Activated CD4-positive, alpha-beta memory T cell treated with anti-CD3 and anti-CD28 coated beads, Interleukin-2, amount 10 ng/mL, durations not matched to agents 7 days and 5 days (primary cell): Measurements from ENCODE around the gene KRCC1. TPM values are rescaled to one million over a fixed set of nuclear protein-coding genes. Genes with fewer than 3 reads are reported as not detected.
"Not testable (repeated sequence)": the region's sequence is repeated elsewhere in the genome, so short reads cannot be mapped to it uniquely, and the experiment has no call there.

Source experiments
- CTCF ChIA-PET: fragments of 350-600 bp; sonication (Branson Sonifier 250); formaldehyde crosslinking; loops from one replicate; lab custom pipeline; 2021; ENCODE audit warnings: antibody characterized with exemption, inconsistent platforms; lab: Charles Lee
- POLR2A ChIA-PET: fragments of 350-600 bp; sonication (Branson Sonifier 250); formaldehyde crosslinking; loops from one replicate; lab custom pipeline; 2021; ENCODE audit warnings: antibody characterized with exemption; lab: Charles Lee
- DNase-seq: peaks from one replicate; pipeline ENCODE4 v3.0.0-alpha.2; 2020
- H3K27ac Mint-ChIP-seq: one replicate; pipeline ENCODE4 v1.8.0; 2021; ENCODE audit warnings: mild to moderate bottlenecking, mixed read lengths
- H3K27me3 Mint-ChIP-seq: one replicate; pipeline ENCODE4 v1.8.0; 2021; ENCODE audit warnings: mixed read lengths
- H3K36me3 Mint-ChIP-seq: one replicate; pipeline ENCODE4 v1.8.0; 2021; ENCODE audit warnings: low read depth, mixed read lengths
- H3K4me1 Mint-ChIP-seq: one replicate; pipeline ENCODE4 v1.8.0; 2021; ENCODE audit warnings: mixed read lengths
- H3K4me3 Mint-ChIP-seq: one replicate; pipeline ENCODE4 v1.8.0; 2021; ENCODE audit warnings: mild to moderate bottlenecking, mixed read lengths
- H3K9me3 Mint-ChIP-seq: one replicate; pipeline ENCODE4 v1.8.0; 2021; ENCODE audit warnings: mixed read lengths
- total RNA-seq, 2 experiments: library from RNA; stranded (reverse); gene quantifications; one replicate each; pipeline ENCODE4 v1.2.3, GENCODE V29; 2021

The KRCC1 gene
- total RNA-seq, 2 experiments from 2014 or later = 18.8 to 19.1 TPM

GRCh38 chr2:88053934-88054781, 1.4 kb downstream of the KRCC1 start:
- Mint-ChIP-seq H3K4me1 (peaks cover 42% of the 10 kb centered on the region), H3K9me3 (no peaks in the 10 kb centered on the region), H3K27me3 (no peaks in the 10 kb centered on the region), H3K27ac (peak overlapping the region; percentile 84), H3K4me3 (peak overlapping the region; percentile 93), H3K36me3 (peaks cover 31% of the 10 kb centered on the region)
- ChIA-PET POLR2A (interaction anchor here (0.9 to 4.1 kb wide), 6 partner anchors 8 to 584 kb away, joined by 3 to 73 read pairs (median 4); partner anchors contain the start of genes EIF2AK3 and RNU2-63P), CTCF (interaction anchor here (1.2 to 1.5 kb wide), 2 partner anchors 14 to 106 kb away, joined by 4 read pairs; no protein-coding TSS in a partner anchor)
- no peak for DNase-seq

- ChIA-PET POLR2A (interaction anchor here (4.1 kb wide), 1 partner anchor 38 kb away, joined by 73 read pairs; the partner anchor contains the start of gene RNU2-63P), CTCF (interaction anchor here (1.5 kb wide), 1 partner anchor 107 kb away, joined by 4 read pairs; no protein-coding TSS in a partner anchor)
- DNase-seq = no peak
- H3K27me3 Mint-ChIP-seq = no peaks in the 10 kb centered on the region
- H3K36me3 Mint-ChIP-seq = peaks cover 36% of the 10 kb centered on the region
- no peak overlapping the region for H3K27ac Mint-ChIP-seq
- H3K9me3 Mint-ChIP-seq = no peaks in the 10 kb centered on the region
- H3K4me3 Mint-ChIP-seq = no peak overlapping the region
- peaks cover 42% of the 10 kb centered on the region for H3K4me1 Mint-ChIP-seq
Measured at GRCh38 chr2:88053296-88053695, 2.3 kb downstream of the KRCC1 start.

- POLR2A ChIA-PET = interaction anchor here (4.1 kb wide), 1 partner anchor 36 kb away, joined by 73 read pairs; the partner anchor contains the start of gene RNU2-63P
- CTCF ChIA-PET = interaction anchor here (0.7 kb wide), 1 partner anchor 9 kb away, joined by 4 read pairs; no protein-coding TSS in a partner anchor
- Mint-ChIP-seq H3K4me1 (peaks cover 34% of the 10 kb centered on the region), H3K36me3 (peaks cover 36% of the 10 kb centered on the region), H3K4me3 (no peak overlapping the region), H3K27ac (no peak overlapping the region), H3K27me3 (no peaks in the 10 kb centered on the region), H3K9me3 (no peaks in the 10 kb centered on the region)
- DNase-seq = no peak
Measured at GRCh38 chr2:88051792-88052191, 3.8 kb downstream of the KRCC1 start.

- ChIA-PET CTCF (interaction anchor here (1.6 kb wide), 1 partner anchor 10 kb away, joined by 15 read pairs; no protein-coding TSS in a partner anchor), POLR2A (interaction anchor here (1.7 kb wide), 1 partner anchor 33 kb away, joined by 8 read pairs; no protein-coding TSS in a partner anchor)
- Mint-ChIP-seq H3K27me3 (no peaks in the 10 kb centered on the region), H3K4me3 (no peak overlapping the region), H3K9me3 (no peaks in the 10 kb centered on the region), H3K36me3 (peaks cover 36% of the 10 kb centered on the region), H3K4me1 (peaks cover 22% of the 10 kb centered on the region), H3K27ac (no peak overlapping the region)
- no peak for DNase-seq
Measured at GRCh38 chr2:88049622-88050021, 6.0 kb downstream of the KRCC1 start.

- Mint-ChIP-seq H3K9me3 (no peaks in the 10 kb centered on the region), H3K4me1 (peaks cover 13% of the 10 kb centered on the region), H3K36me3 (peaks cover 34% of the 10 kb centered on the region), H3K4me3 (no peak overlapping the region), H3K27me3 (no peaks in the 10 kb centered on the region), H3K27ac (no peak overlapping the region)
- DNase-seq = no peak
- ChIA-PET CTCF (no interaction called here), POLR2A (interaction anchor here (1.7 kb wide), 1 partner anchor 32 kb away, joined by 8 read pairs; no protein-coding TSS in a partner anchor)
Measured at GRCh38 chr2:88048541-88048940, 7.0 kb downstream of the KRCC1 start.

GRCh38 chr2:88045561-88045960, 10.0 kb downstream of the KRCC1 start:
- DNase-seq, H3K4me3 Mint-ChIP-seq, CTCF ChIA-PET, H3K4me1 Mint-ChIP-seq, H3K27me3 Mint-ChIP-seq, H3K9me3 Mint-ChIP-seq, H3K27ac Mint-ChIP-seq, POLR2A ChIA-PET: not testable (repeated sequence)
- H3K36me3 Mint-ChIP-seq = peaks cover 25% of the 10 kb centered on the region

GRCh38 chr2:88042476-88042875, 13.1 kb downstream of the KRCC1 start:
- no peak overlapping the region for H3K4me3 Mint-ChIP-seq
- no peaks in the 10 kb centered on the region for H3K27me3 Mint-ChIP-seq
- CTCF ChIA-PET = no interaction called here
- peaks cover 5% of the 10 kb centered on the region for H3K4me1 Mint-ChIP-seq
- peaks cover 19% of the 10 kb centered on the region for H3K36me3 Mint-ChIP-seq
- POLR2A ChIA-PET = no interaction called here
- no peak for DNase-seq
- no peak overlapping the region for H3K27ac Mint-ChIP-seq
- H3K9me3 Mint-ChIP-seq = no peaks in the 10 kb centered on the region

- no peak for DNase-seq
- ChIA-PET POLR2A (interaction anchor here (0.8 to 1.4 kb wide), 2 partner anchors 16 to 22 kb away, joined by 4 read pairs; partner anchors contain the start of gene RNU2-63P), CTCF (interaction anchor here (2.3 kb wide), 1 partner anchor 22 kb away, joined by 10 read pairs; no protein-coding TSS in a partner anchor)
- Mint-ChIP-seq H3K36me3 (peaks cover 40% of the 10 kb centered on the region), H3K27ac (no peak overlapping the region), H3K4me1 (peaks cover 3% of the 10 kb centered on the region), H3K9me3 (peaks cover 10% of the 10 kb centered on the region), H3K27me3 (no peaks in the 10 kb centered on the region), H3K4me3 (no peak overlapping the region)
Measured at GRCh38 chr2:88038263-88039105, 17.1 kb downstream of the KRCC1 start.

- no peak overlapping the region for H3K4me3 Mint-ChIP-seq
- ChIA-PET CTCF (interaction anchor here (1.1 to 2.3 kb wide), 2 partner anchors 20 to 24 kb away, joined by 3 to 10 read pairs; partner anchors contain the start of gene RNU2-63P), POLR2A (interaction anchor here (2.9 kb wide), 1 partner anchor 20 kb away, joined by 13 read pairs; the partner anchor contains the start of gene RNU2-63P)
- H3K27me3 Mint-ChIP-seq = no peaks in the 10 kb centered on the region
- no peak overlapping the region for H3K27ac Mint-ChIP-seq
- DNase-seq = no peak
- H3K36me3 Mint-ChIP-seq = peaks cover 44% of the 10 kb centered on the region
- H3K9me3 Mint-ChIP-seq = peaks cover 10% of the 10 kb centered on the region
- no peaks in the 10 kb centered on the region for H3K4me1 Mint-ChIP-seq
Measured at GRCh38 chr2:88036606-88037005, 19.0 kb downstream of the KRCC1 start.

- H3K27me3 Mint-ChIP-seq = no peaks in the 10 kb centered on the region
- H3K9me3 Mint-ChIP-seq = peaks cover 10% of the 10 kb centered on the region
- no peak for DNase-seq
- H3K4me1 Mint-ChIP-seq = no peaks in the 10 kb centered on the region
- ChIA-PET CTCF (interaction anchor here (1.1 to 2.3 kb wide), 2 partner anchors 19 to 24 kb away, joined by 3 to 10 read pairs; partner anchors contain the start of gene RNU2-63P), POLR2A (interaction anchor here (2.9 kb wide), 1 partner anchor 20 kb away, joined by 13 read pairs; the partner anchor contains the start of gene RNU2-63P)
- peaks cover 44% of the 10 kb centered on the region for H3K36me3 Mint-ChIP-seq
- no peak overlapping the region for H3K4me3 Mint-ChIP-seq
- H3K27ac Mint-ChIP-seq = no peak overlapping the region
Measured at GRCh38 chr2:88036182-88036581, 19.4 kb downstream of the KRCC1 start.

GRCh38 chr2:88032070-88032702, 23.4 kb downstream of the KRCC1 start:
- Mint-ChIP-seq H3K9me3 (peaks cover 10% of the 10 kb centered on the region), H3K4me1 (peaks cover 5% of the 10 kb centered on the region), H3K27me3 (no peaks in the 10 kb centered on the region), H3K4me3 (no peak overlapping the region), H3K27ac (no peak overlapping the region), H3K36me3 (peaks cover 54% of the 10 kb centered on the region)
- DNase-seq = no peak
- ChIA-PET POLR2A (interaction anchor here (1.1 kb wide), 1 partner anchor 16 kb away, joined by 4 read pairs; the partner anchor contains the start of gene RNU2-63P), CTCF (no interaction called here)
